ENCODE data around the gene VPS26C. TPM values are rescaled to one million over a fixed set of nuclear protein-coding genes. Genes with fewer than 3 reads are reported as not detected.

The VPS26C gene
- total and polyA plus RNA-seq, 8 donors: 15.3 to 118 (median 40.1) TPM

DNA sequence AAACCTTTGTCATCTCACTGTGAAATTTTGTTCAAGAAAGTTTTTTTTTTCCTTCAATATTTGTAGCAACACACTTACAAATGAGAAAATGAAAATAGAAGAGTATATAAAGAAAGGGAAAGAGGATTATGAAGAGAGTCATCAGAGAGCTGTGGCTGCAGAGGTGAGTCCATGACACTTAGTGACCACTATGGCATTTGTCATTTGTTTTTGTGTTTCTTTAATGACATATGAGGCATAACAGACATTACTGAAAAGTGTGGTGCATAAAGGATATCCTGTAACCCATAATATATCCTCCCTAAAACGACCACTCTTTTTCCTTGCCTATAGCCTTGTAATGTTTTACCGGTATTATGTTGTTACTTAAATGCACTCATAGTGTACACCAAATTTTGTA, 80.2 kb downstream of the VPS26C start:
- H3K36me3 ChIP-seq: peaks cover 8 to 80% (median 78%) of the 10 kb centered on the region in 4 donors

DNA sequence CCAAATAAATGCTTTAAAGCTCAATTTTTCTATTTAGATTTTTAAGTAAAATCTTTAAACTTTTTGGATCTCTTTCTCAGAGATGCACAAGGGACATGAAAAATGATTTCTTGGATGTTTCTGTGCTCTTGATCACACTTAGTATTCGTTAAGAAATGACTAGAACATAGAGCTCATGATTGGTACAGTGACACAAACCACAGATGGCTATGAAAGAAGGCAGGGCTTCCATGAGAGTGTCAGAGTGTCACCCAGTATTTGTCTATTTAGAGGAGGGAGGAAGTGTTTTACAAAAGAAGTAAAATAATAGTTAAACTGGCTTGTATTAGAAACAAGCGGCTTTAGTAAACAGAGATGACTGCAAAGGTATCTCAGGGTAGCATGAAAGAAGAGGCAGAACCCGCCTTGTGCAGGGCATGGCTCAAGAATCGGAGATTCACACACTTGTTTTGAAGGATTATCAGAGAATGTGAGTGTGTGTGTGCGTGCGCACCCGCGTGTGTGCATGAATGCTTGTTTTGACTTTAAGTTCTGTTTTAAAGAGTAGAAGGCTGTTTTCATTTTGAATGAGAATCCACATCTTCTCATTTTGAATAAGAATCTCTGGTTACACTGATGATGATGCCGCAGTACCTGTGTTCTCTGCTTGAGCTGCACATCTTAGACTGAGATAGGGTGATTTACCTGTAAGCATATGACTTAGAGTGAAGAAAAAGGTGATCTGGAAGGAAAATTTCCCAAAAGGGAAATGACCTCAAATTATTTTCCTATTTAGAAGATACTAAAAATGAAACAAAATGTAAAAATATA, 82.1 kb downstream of the VPS26C start:
- H3K36me3 ChIP-seq: peaks cover 6 to 73% (median 69%) of the 10 kb centered on the region in 4 donors
- H3K4me3 ChIP-seq: no peak overlapping the region
- TF ChIP-seq, protein P1, sequence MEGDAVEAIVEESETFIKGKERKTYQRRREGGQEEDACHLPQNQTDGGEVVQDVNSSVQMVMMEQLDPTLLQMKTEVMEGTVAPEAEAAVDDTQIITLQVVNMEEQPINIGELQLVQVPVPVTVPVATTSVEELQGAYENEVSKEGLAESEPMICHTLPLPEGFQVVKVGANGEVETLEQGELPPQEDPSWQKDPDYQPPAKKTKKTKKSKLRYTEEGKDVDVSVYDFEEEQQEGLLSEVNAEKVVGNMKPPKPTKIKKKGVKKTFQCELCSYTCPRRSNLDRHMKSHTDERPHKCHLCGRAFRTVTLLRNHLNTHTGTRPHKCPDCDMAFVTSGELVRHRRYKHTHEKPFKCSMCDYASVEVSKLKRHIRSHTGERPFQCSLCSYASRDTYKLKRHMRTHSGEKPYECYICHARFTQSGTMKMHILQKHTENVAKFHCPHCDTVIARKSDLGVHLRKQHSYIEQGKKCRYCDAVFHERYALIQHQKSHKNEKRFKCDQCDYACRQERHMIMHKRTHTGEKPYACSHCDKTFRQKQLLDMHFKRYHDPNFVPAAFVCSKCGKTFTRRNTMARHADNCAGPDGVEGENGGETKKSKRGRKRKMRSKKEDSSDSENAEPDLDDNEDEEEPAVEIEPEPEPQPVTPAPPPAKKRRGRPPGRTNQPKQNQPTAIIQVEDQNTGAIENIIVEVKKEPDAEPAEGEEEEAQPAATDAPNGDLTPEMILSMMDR (IDR thresholded peaks at IDR 0.05): no peak
- TF ChIP-seq POLR2AphosphoS5 (IDR thresholded peaks at IDR 0.05) (no peak), POLR2A (IDR thresholded peaks at IDR 0.05) (no peak), EP300 (IDR thresholded peaks at IDR 0.05) (no peak)
- peaks cover 6 to 11% (median 8%) of the 10 kb centered on the region in 4 donors for H3K4me1 ChIP-seq
- H3K27me3 ChIP-seq: no peaks in the 10 kb centered on the region
- intact Hi-C loops (cut with DNase I; ENCODE audit: low total_unique reads): no loop called here
- WGBS, 5 donors: 89 to 93% (median 92%) methylated on average over 9 of the region's 9 CpGs
- H3K27ac ChIP-seq: no peak overlapping the region
- no peaks in the 10 kb centered on the region for H3K9me3 ChIP-seq
- no peak for DNase-seq

More for the DNA sequence above, 80.2 kb downstream of the VPS26C start:
- peaks cover 0 to 5% (median 1%) of the 10 kb centered on the region in 4 donors for H3K4me1 ChIP-seq
- no peaks in the 10 kb centered on the region for H3K27me3 ChIP-seq
- intact Hi-C loops (cut with DNase I; ENCODE audit: low total_unique reads): no loop called here
- H3K27ac ChIP-seq: no peak overlapping the region
- H3K4me3 ChIP-seq: no peak overlapping the region
- WGBS, 5 donors: 77 to 89% (median 85%) methylated on average over 2 of the region's 2 CpGs
- no peak for DNase-seq
- no peaks in the 10 kb centered on the region for H3K9me3 ChIP-seq
- TF ChIP-seq, protein P1 (IDR thresholded peaks at IDR 0.05): no peak
- no peak for TF ChIP-seq POLR2A (IDR thresholded peaks at IDR 0.05)
- no peak for TF ChIP-seq EP300 (IDR thresholded peaks at IDR 0.05)
- TF ChIP-seq POLR2AphosphoS5 (IDR thresholded peaks at IDR 0.05): no peak

DNA sequence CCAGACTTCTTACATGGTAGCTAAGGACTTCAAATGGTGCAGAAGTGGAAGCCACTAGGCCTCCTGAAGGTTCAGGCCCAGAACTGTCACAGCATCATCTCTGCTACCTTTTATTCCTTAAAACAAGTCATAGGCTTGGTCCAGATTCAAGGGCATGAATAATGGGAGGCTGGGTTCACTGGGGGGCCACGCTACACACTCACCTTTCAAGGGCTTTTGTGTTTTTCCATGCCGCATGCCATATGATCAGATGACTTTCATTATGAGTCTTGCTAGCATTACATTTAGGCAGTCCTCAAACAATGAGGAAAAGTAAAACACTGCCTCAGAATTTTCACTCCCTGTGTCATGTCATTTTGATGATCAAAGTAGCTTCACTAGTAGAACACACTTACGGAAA, 83.4 kb downstream of the VPS26C start:
- no peak for DNase-seq
- H3K27me3 ChIP-seq: no peaks in the 10 kb centered on the region
- peaks cover 6 to 11% (median 8%) of the 10 kb centered on the region in 4 donors for H3K4me1 ChIP-seq
- no peaks in the 10 kb centered on the region for H3K9me3 ChIP-seq
- intact Hi-C loops (cut with DNase I; ENCODE audit: low total_unique reads): no loop called here
- H3K36me3 ChIP-seq: peaks cover 6 to 72% (median 65%) of the 10 kb centered on the region in 4 donors
- H3K27ac ChIP-seq: no peak overlapping the region
- WGBS, 5 donors: 86 to 99% (median 93%) methylated on average over 3 of the region's 3 CpGs
- no peak for TF ChIP-seq POLR2A (IDR thresholded peaks at IDR 0.05)
- no peak for TF ChIP-seq POLR2AphosphoS5 (IDR thresholded peaks at IDR 0.05)
- TF ChIP-seq, protein P1 (IDR thresholded peaks at IDR 0.05): no peak
- no peak for TF ChIP-seq EP300 (IDR thresholded peaks at IDR 0.05)
- H3K4me3 ChIP-seq: no peak overlapping the region

DNA sequence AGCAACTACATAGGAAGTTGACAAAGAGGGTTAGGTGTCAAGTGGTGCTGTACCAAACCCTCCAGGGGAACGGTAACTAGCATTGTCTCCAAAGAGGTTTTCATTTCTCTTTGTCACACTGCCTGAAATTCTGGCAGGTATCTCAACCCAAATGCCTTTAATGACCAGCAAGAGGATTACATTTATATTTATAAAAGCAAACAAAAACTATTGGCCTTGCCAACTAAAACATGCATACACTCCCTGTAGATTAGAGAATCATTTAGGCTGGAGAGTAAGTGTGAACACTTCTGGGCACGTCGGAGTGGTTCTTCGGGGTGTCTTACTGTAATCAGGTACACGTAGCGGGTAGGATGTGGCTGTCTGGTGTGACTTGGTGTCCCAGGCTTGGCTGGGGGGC, 84.9 kb downstream of the VPS26C start:
- peaks cover 4 to 72% (median 65%) of the 10 kb centered on the region in 4 donors for H3K36me3 ChIP-seq
- intact Hi-C loops (cut with DNase I; ENCODE audit: low total_unique reads): no loop called here
- DNase-seq: no peak
- H3K4me3 ChIP-seq: no peak overlapping the region
- H3K27ac ChIP-seq: peak overlapping the region in 2 of 5 donors; percentile 2 to 40
- H3K4me1 ChIP-seq: peaks cover 6 to 11% (median 8%) of the 10 kb centered on the region in 4 donors
- H3K9me3 ChIP-seq: no peaks in the 10 kb centered on the region
- H3K27me3 ChIP-seq: no peaks in the 10 kb centered on the region
- TF ChIP-seq POLR2A (IDR thresholded peaks at IDR 0.05): no peak
- TF ChIP-seq, protein P1 (IDR thresholded peaks at IDR 0.05): no peak
- TF ChIP-seq POLR2AphosphoS5 (IDR thresholded peaks at IDR 0.05): no peak
- TF ChIP-seq EP300 (IDR thresholded peaks at IDR 0.05): no peak
- 32 to 60% (median 37%) methylated on average over 6 of the region's 6 CpGs for WGBS, 5 donors

Measured in stomach (tissue), 9 donors.